H1 (cell line): Measurements from ENCODE around the gene TNFRSF11A. TPM values are rescaled to one million over a fixed set of nuclear protein-coding genes. Genes with fewer than 3 reads are reported as not detected.
A peak's percentile ranks its signal among the peaks of the same experiment; 100 is the strongest.

Experiments used
- CTCF ChIA-PET: fragments of 300-600 bp; sonication (Branson Sonifier 250); formaldehyde crosslinking; loops from one replicate; lab custom pipeline; 2021; ENCODE audit not compliant: partially characterized antibody; lab: Charles Lee
- POLR2A ChIA-PET: fragments of 300-600 bp; sonication (Branson Sonifier 250); formaldehyde crosslinking; loops from one replicate; lab custom pipeline; 2021; ENCODE audit warnings: inconsistent platforms; ENCODE audit not compliant: partially characterized antibody; lab: Charles Lee
- DNase-seq, 2 experiments: peaks; one replicate each; pipeline versions ENCODE4 v3.0.0 to v3.0.0-alpha.2; 2010 to 2022; ENCODE audit warnings: low spot score in 2 of 2, low read depth in 1 of 2, mixed read lengths in 1 of 2
- FAIRE-seq: peaks from 2 replicates; lab custom pipeline; 2011; peaks lifted over from hg19 to GRCh38; lab: Jason Lieb, UNC
- H2AFZ ChIP-seq: 2 replicates; pipeline ENCODE4 v1.8.1; 2012; ENCODE audit warnings: low read length, inconsistent platforms
- H2AK5ac ChIP-seq: 2 replicates; pipeline ENCODE4 v1.6.1; 2013; ENCODE audit warnings: low read depth, low read length
- H2BK120ac ChIP-seq: replicated peaks from 2 replicates; pipeline ENCODE3; 2013; ENCODE audit warnings: low read depth, low read length, inconsistent platforms
- H2BK12ac ChIP-seq: 2 replicates; pipeline ENCODE4 v1.6.1; 2013; ENCODE audit warnings: low read depth, low read length
- H2BK15ac ChIP-seq: 2 replicates; pipeline ENCODE4 v1.6.1; 2013; ENCODE audit warnings: low read length
- H2BK20ac ChIP-seq: 2 replicates; pipeline ENCODE4 v1.6.1; 2013; ENCODE audit warnings: low read length
- H2BK5ac ChIP-seq: 2 replicates; pipeline ENCODE4 v1.6.1; 2013; ENCODE audit warnings: low read depth, low read length
- H3K14ac ChIP-seq: 2 replicates; pipeline ENCODE4 v1.6.1; 2013; ENCODE audit warnings: inconsistent platforms; ENCODE audit not compliant: insufficient read length
- H3K18ac ChIP-seq: 2 replicates; pipeline ENCODE4 v1.6.1; 2013; ENCODE audit warnings: low read length; ENCODE audit errors: extremely low read depth
- H3K23ac ChIP-seq: 2 replicates; pipeline ENCODE4 v1.6.1; 2013; ENCODE audit warnings: inconsistent platforms; ENCODE audit not compliant: insufficient read length
- H3K23me2 ChIP-seq: 2 replicates; pipeline ENCODE4 v1.6.1; 2013; ENCODE audit warnings: low read depth, low read length
- H3K27ac ChIP-seq: 2 replicates; pipeline ENCODE4 v1.6.1; 2011; ENCODE audit warnings: low read depth, low read length, inconsistent platforms
- H3K27me3 ChIP-seq, 4 experiments: replicated peaks in 1 of 4; 1 replicate in 1 of 4; 2 replicates in 3 of 4; pipeline versions ENCODE4 v1.6.1 to v1.8.1; 2011 to 2013; ENCODE audit warnings: low read length in 3 of 4, mild to moderate bottlenecking in 3 of 4, inconsistent platforms in 2 of 4, mixed read lengths in 2 of 4, moderate library complexity in 1 of 4; ENCODE audit not compliant: control insufficient read depth in 3 of 4, insufficient read depth in 3 of 4; ENCODE audit errors: extremely low read depth in 1 of 4
- H3K36me3 ChIP-seq, 4 experiments: 2 replicates each; pipeline versions ENCODE4 v1.6.1 to v1.8.1; 2011 to 2013; ENCODE audit warnings: mild to moderate bottlenecking in 4 of 4, low read length in 3 of 4, moderate library complexity in 2 of 4, control low read depth in 1 of 4, inconsistent platforms in 1 of 4; ENCODE audit not compliant: insufficient read depth in 4 of 4, control insufficient read depth in 2 of 4
- H3K4ac ChIP-seq: replicated peaks from 2 replicates; pipeline ENCODE3; 2013; ENCODE audit warnings: low read length, low read depth, mixed read lengths, inconsistent platforms; ENCODE audit not compliant: insufficient read length
- H3K4me1 ChIP-seq, 4 experiments: replicated peaks in 1 of 4; 1 replicate in 1 of 4; 2 replicates in 3 of 4; pipeline versions ENCODE4 v1.6.1 to v1.8.1; 2011 to 2013; ENCODE audit warnings: low read length in 3 of 4, inconsistent platforms in 2 of 4, mixed read lengths in 1 of 4; ENCODE audit not compliant: insufficient read depth in 4 of 4, control insufficient read depth in 3 of 4
- H3K4me2 ChIP-seq, 2 experiments: 2 replicates each; pipeline versions ENCODE4 v1.6.1 to v1.8.1; 2011 to 2013; ENCODE audit warnings: low read depth in 2 of 2, low read length in 2 of 2, control low read depth in 1 of 2, inconsistent platforms in 1 of 2, mild to moderate bottlenecking in 1 of 2; ENCODE audit not compliant: insufficient read depth in 1 of 2
- H3K4me3 ChIP-seq, 4 experiments: fragments of 200-600, 300-600 bp in 1 of 4; sonication (generic), shearing (Covaris generic), sonication (Bioruptor Twin) in 1 of 4; 2 replicates each; pipeline versions ENCODE4 v1.5.1 to v1.8.1; 2011 to 2016; ENCODE audit warnings: low read length in 4 of 4, low read depth in 3 of 4, control low read depth in 2 of 4, inconsistent platforms in 2 of 4, mild to moderate bottlenecking in 2 of 4, mixed read lengths in 1 of 4, moderate library complexity in 1 of 4; ENCODE audit not compliant: insufficient read depth in 2 of 4; ENCODE audit errors: extremely low read depth in 1 of 4
- H3K56ac ChIP-seq: replicated peaks from 2 replicates; pipeline ENCODE3; 2013; ENCODE audit warnings: low read depth, mild to moderate bottlenecking, mixed read lengths, low read length, inconsistent platforms; ENCODE audit not compliant: insufficient read length
- H3K79me1 ChIP-seq: 2 replicates; pipeline ENCODE4 v1.6.1; 2013; ENCODE audit warnings: low read depth, low read length, control low read depth
- H3K79me2 ChIP-seq, 2 experiments: 2 replicates each; pipeline versions ENCODE4 v1.6.1 to v1.8.1; 2012 to 2013; ENCODE audit warnings: low read length in 2 of 2, mild to moderate bottlenecking in 2 of 2, inconsistent platforms in 1 of 2; ENCODE audit not compliant: insufficient read depth in 2 of 2, control insufficient read depth in 1 of 2
- H3K9ac ChIP-seq, 4 experiments: replicated peaks in 1 of 4; 1 replicate in 1 of 4; 2 replicates in 3 of 4; pipeline versions ENCODE4 v1.6.1 to v1.8.1; 2011 to 2013; ENCODE audit warnings: low read depth in 3 of 4, low read length in 3 of 4, control low read depth in 2 of 4, mild to moderate bottlenecking in 2 of 4, moderate library complexity in 2 of 4, inconsistent platforms in 1 of 4; ENCODE audit errors: extremely low read depth in 1 of 4
- H3K9me3 ChIP-seq, 2 experiments: 2 replicates each; pipeline versions ENCODE4 v1.6.1 to v1.8.1; 2012 to 2013; ENCODE audit warnings: mild to moderate bottlenecking in 2 of 2, moderate library complexity in 2 of 2, control low read depth in 1 of 2, inconsistent platforms in 1 of 2, low read depth in 1 of 2, low read length in 1 of 2, mixed read lengths in 1 of 2; ENCODE audit not compliant: insufficient read depth in 2 of 2
- H4K20me1 ChIP-seq, 2 experiments: replicated peaks in 1 of 2; 2 replicates each; pipeline versions ENCODE3 to v1.8.1; 2011 to 2013; ENCODE audit warnings: inconsistent platforms in 2 of 2, low read length in 2 of 2, mild to moderate bottlenecking in 1 of 2; ENCODE audit not compliant: insufficient read depth in 2 of 2, control insufficient read depth in 1 of 2
- H4K5ac ChIP-seq: 2 replicates; pipeline ENCODE4 v1.6.1; 2013; ENCODE audit warnings: low read length, low read depth, mixed read lengths, inconsistent platforms; ENCODE audit not compliant: insufficient read length
- H4K8ac ChIP-seq: 2 replicates; pipeline ENCODE4 v1.8.0; 2013; ENCODE audit warnings: mild to moderate bottlenecking, moderate library complexity, low read length, inconsistent platforms; ENCODE audit not compliant: insufficient read depth; ENCODE audit errors: extremely low read depth
- H4K91ac ChIP-seq: replicated peaks from 2 replicates; pipeline ENCODE3; 2013; ENCODE audit warnings: low read length, mixed read lengths, inconsistent platforms; ENCODE audit not compliant: insufficient read length
- HDAC2 ChIP-seq, 2 experiments: fragments of 300-600 bp in 1 of 2; sonication (generic) in 1 of 2; IDR thresholded peaks; 2 replicates each; pipeline ENCODE4 v1.6.1; 2011 to 2012; ENCODE audit warnings: low read depth in 2 of 2, low read length in 2 of 2, mild to moderate bottlenecking in 2 of 2, moderate library complexity in 2 of 2, borderline replicate concordance in 1 of 2, inconsistent platforms in 1 of 2
- POU5F1 ChIP-seq: IDR thresholded peaks from 2 replicates; pipeline ENCODE4 v1.6.1; 2011; ENCODE audit warnings: low read depth, mild to moderate bottlenecking, low read length, moderate library complexity
- RNF2 ChIP-seq: fragments of 200-900, 300-1000 bp; sonication (generic); IDR thresholded peaks from 2 replicates; pipeline ENCODE4 v1.7.1; 2016; ENCODE audit warnings: borderline replicate concordance, low read depth, mild to moderate bottlenecking, antibody characterized with exemption, low read length; ENCODE audit not compliant: poor library complexity, severe bottlenecking; ENCODE audit errors: missing control alignments
- SIN3A ChIP-seq, 2 experiments: IDR thresholded peaks in 1 of 2; conservative IDR thresholded peaks in 1 of 2; 2 replicates each; pipeline ENCODE4 v1.6.1; 2011 to 2012; ENCODE audit warnings: low read length in 2 of 2, improper control_type of control experiment in 1 of 2, low read depth in 1 of 2, mild to moderate bottlenecking in 1 of 2
- WGBS, 2 experiments: shearing (Covaris generic) in 1 of 2; methylation state at CpG; one replicate each; pipeline versions ENCODE4 v1.1.6 to v1.1.7; 2013 to 2015; ENCODE audit warnings: low lambda C conversion rate in 2 of 2, mixed read lengths in 2 of 2, inconsistent platforms in 1 of 2, low coverage in 1 of 2, missing lambda C conversion rate in 1 of 2; ENCODE audit not compliant: insufficient replicate concordance in 2 of 2, insufficient coverage in 1 of 2, insufficient read length in 1 of 2; ENCODE audit errors: extremely low coverage in 1 of 2, missing lambda C conversion rate in 1 of 2; 5-methylcytosine and 5-hydroxymethylcytosine counted together
- polyA plus RNA-seq, 7 experiments: library from polyadenylated mRNA; depleted of rRNA in 3 of 7; stranded (reverse) in 5 of 7; unstranded in 2 of 7; fragments of >200 nt in 5 of 7; fragments of 200-250 nt in 2 of 7; gene quantifications; 1 replicate in 5 of 7; 2 replicates in 1 of 7; 4 replicates in 1 of 7; pipeline versions ENCODE4 v1.2.1 to v1.2.3, GENCODE V29; 2011 to 2013; ENCODE audit warnings: missing spikeins in 2 of 7, mixed read lengths in 2 of 7
- total RNA-seq: library from RNA; stranded (reverse); fragmentation: NEBNext Ultra II Directional; extraction: Animal tissue kit (Norgen Biotek cat#: 25700); gene quantifications from 2 replicates; pipeline ENCODE4 v1.2.1, GENCODE V29; 2021

The TNFRSF11A gene
- total and polyA plus RNA-seq, 2 of the 8 experiments (the other 6 are each of a cell fraction or from before 2014, with no cell fraction given), result 8.7 to 10.6 TPM

DNA sequence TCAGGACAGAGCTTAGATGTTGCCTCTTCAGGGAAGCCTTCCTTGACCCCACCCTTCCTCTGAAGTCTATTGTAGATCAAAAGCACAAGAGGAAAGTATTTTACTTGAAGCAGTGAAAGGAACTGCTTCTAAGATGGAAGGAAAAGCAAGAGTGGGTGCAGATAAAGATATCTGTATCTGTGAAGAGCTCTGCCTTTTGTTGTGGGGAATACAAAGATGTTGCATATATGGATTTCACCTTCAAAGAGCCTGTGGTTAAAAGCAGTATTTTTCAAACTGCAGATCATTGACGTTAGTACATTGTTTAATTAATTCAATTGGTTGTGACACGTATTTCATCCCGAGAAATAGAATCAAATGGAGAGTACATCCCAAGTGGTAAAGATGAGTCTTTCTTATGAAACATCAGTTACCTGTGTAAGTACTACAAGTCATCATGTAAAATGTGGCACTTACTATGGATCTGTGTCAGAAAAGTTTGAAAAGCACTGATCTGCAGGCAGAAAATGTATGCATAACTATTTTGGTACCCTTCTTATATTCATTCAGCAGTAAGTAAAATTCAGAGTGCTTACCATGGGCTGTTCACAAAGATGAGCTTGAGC is 24.6 kb upstream of the TNFRSF11A start:
- Histone ChIP-seq H2BK12ac (no peak overlapping the region), H2BK120ac (no peak overlapping the region), H2AFZ (no peak overlapping the region), H2BK15ac (no peak overlapping the region), H3K79me1 (no peaks in the 10 kb centered on the region), H4K91ac (no peak overlapping the region), H2AK5ac (no peak overlapping the region), H3K27me3 (peaks cover 0 to 1% (median 0%) of the 10 kb centered on the region in 4 experiments; a peak in 1 of 7 replicates), H3K36me3 (peaks cover 0 to 18% (median 3%) of the 10 kb centered on the region in 4 experiments; a peak in 3 of 8 replicates), H4K5ac (no peak overlapping the region), H3K9me3 (no peaks in the 10 kb centered on the region), H3K18ac (no peak overlapping the region), H4K20me1 (no peaks in the 10 kb centered on the region), H2BK5ac (no peak overlapping the region), H3K23me2 (no peaks in the 10 kb centered on the region), H3K14ac (no peak overlapping the region), H4K8ac (no peak overlapping the region), H3K4me2 (no peak overlapping the region), H3K4me1 (no peaks in the 10 kb centered on the region), H3K23ac (no peak overlapping the region), H2BK20ac (no peak overlapping the region), H3K56ac (no peak overlapping the region), H3K4me3 (no peak overlapping the region), H3K9ac (peak overlapping the region in 1 of 4 experiments; percentile 49; a peak in 1 of 7 replicates), H3K79me2 (no peaks in the 10 kb centered on the region), H3K4ac (no peak overlapping the region), H3K27ac (no peak overlapping the region)
- ChIA-PET POLR2A (no interaction called here), CTCF (interaction anchor here (1.0 kb wide), 1 partner anchor 285 kb away, joined by 3 read pairs; no protein-coding TSS in a partner anchor)
- TF ChIP-seq POU5F1 (no peak), SIN3A (conservative IDR thresholded peaks at IDR 0.05 in 1 of 2, IDR thresholded peaks at IDR 0.05 in 1 of 2; ENCODE audit: low read depth in 1 of 2, low read length in 2 of 2) (no peak), RNF2 (no peak), HDAC2 (IDR thresholded peaks at IDR 0.05; ENCODE audit: borderline replicate concordance in 1 of 2, low read depth in 2 of 2, low read length in 2 of 2) (no peak)
- no peak for FAIRE-seq
- no peak for DNase-seq
- 90% methylated on average over 3 of the region's 3 CpGs; no CpG with 5 or more reads in 1 of the 2 experiments for WGBS, 2 experiments
